ENCODE measurements around the gene SPNS2. TPM values are rescaled to one million over a fixed set of nuclear protein-coding genes. Genes with fewer than 3 reads are reported as not detected.

The SPNS2 gene
- polyA plus RNA-seq, 10 donors: 4.1 to 10.2 (median 7.1) TPM

DNA sequence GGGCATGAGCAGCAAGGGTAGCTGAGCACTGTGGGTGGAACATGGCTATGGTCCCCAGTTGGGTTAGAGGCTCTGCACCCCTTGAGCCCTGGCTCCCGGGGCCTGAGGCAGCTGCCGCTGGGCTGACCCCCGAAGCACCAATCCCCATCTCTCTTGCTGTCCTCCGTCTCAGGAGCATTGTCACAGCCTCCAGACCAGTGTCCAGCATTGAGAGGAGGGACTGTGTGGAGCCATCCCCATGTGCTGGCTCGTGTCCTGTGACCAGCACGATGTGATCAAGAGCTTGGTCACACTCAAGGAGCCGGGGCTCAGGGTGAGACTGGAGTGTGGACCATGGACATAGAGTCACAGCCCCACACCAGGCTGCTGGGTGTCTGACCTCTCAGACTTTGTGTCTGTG is 88.5 kb downstream of the SPNS2 start:
- DNase-seq: no peak

DNA sequence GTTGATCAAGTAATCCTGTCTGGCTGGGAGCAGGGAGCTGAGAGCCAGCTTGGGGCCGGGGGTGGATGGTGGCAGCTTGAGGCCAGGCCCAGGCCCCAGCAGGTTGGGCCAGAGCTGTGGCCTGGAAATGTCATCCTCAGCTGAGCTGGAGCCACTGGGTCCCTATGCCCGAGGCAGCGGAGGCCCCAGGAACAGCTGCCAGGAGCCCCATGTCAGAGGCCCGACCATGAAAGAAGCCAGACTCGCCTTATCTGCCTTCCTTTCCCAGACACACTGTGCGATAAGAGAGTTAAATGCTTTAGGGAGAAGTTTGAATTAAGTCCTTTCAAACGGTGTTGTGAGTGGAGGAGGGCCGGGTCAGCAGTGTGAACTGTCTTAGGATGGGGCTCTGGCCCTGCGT is 89.1 kb downstream of the SPNS2 start:
- no peak for DNase-seq

DNA sequence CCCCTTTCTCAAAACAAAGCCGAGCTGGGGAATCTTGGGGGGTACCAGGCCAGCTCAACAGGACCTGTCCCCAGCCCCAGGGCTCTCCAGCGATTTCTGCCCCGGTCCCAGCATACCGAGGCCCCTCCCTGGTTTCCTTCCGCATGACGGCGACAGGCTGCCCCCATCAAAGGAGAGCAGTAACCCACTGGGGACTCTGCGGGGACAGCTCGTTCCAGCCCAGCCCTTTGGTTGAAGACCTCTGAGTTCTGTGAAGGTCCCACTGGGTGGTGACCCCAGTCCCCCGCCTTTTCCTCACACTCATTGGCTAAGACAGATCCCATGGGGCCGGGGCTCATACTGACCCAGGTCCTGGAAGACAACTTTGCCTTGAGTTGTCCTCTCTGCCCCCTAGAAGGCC is 89.7 kb downstream of the SPNS2 start:
- DNase-seq: no peak

Other genes starting within 250 kb of the SPNS2 start
- 10 to 100 TPM; 24.3 to 36.3 (median 30.1) TPM for gene ANKFY1, start 234.9 kb upstream of the SPNS2 start, polyA plus RNA-seq (ENCODE audit: insufficient read length in 10 of 10)
- 10 to 100 TPM; 53.2 to 89.2 (median 67.6) TPM for gene UBE2G1, start 132.2 kb upstream of the SPNS2 start, polyA plus RNA-seq (ENCODE audit: insufficient read length in 10 of 10)
- gene SPNS3, start 64.9 kb upstream of the SPNS2 start, polyA plus RNA-seq (ENCODE audit: insufficient read length in 10 of 10): under 1 TPM; 0.17 to 0.63 (median 0.41) TPM
- 10 to 100 TPM; 25.9 to 41.9 (median 31.3) TPM for gene MYBBP1A, start 56.5 kb downstream of the SPNS2 start, polyA plus RNA-seq (ENCODE audit: insufficient read length in 10 of 10)
- 1 to 10 TPM in 2 of 10 donors, under 1 TPM in 7, not detected in 1; 0.10 to 2.1 (median 0.15) TPM for gene GGT6, start 61.7 kb downstream of the SPNS2 start, polyA plus RNA-seq (ENCODE audit: insufficient read length in 10 of 10)
- 100 to 1,000 TPM in 8 of 10 donors, 10 to 100 TPM in 2; 45.2 to 166 (median 110) TPM for gene SMTNL2, start 85.6 kb downstream of the SPNS2 start, polyA plus RNA-seq (ENCODE audit: insufficient read length in 10 of 10)
- gene ALOX15, start 142.8 kb downstream of the SPNS2 start, polyA plus RNA-seq (ENCODE audit: insufficient read length in 10 of 10): 1 to 10 TPM in 1 of 10 donors, under 1 TPM in 9; 0.25 to 1.1 (median 0.44) TPM
- gene PELP1, start 205.3 kb downstream of the SPNS2 start, polyA plus RNA-seq (ENCODE audit: insufficient read length in 10 of 10): 10 to 100 TPM; 26.8 to 34.6 (median 31.6) TPM
- gene ARRB2, start 211.8 kb downstream of the SPNS2 start, polyA plus RNA-seq (ENCODE audit: insufficient read length in 10 of 10): 10 to 100 TPM; 17.8 to 25.8 (median 20.3) TPM
- 10 to 100 TPM; 13.4 to 17.4 (median 15.8) TPM for gene MED11, start 232.5 kb downstream of the SPNS2 start, polyA plus RNA-seq (ENCODE audit: insufficient read length in 10 of 10)
- gene ZMYND15, start 241.0 kb downstream of the SPNS2 start, polyA plus RNA-seq (ENCODE audit: insufficient read length in 10 of 10): under 1 TPM; 0.19 to 0.52 (median 0.30) TPM
- gene CXCL16, start 241.0 kb downstream of the SPNS2 start, polyA plus RNA-seq (ENCODE audit: insufficient read length in 10 of 10): 1 to 10 TPM; 3.2 to 6.0 (median 5.2) TPM